Stimulated activated CD4-positive, alpha-beta T cell treated with anti-CD3 and anti-CD28 coated beads, Interleukin-4, amount 100 ng/mL, for 48 hours (primary cell): ENCODE measurements around the gene CCT5.
A peak's percentile ranks its signal among the peaks of the same experiment; 100 is the strongest.
"Not testable (repeated sequence)": the region's sequence is repeated elsewhere in the genome, so short reads cannot be mapped to it uniquely, and the experiment has no call there.

ENCODE experiments used
- DNase-seq, 2 donors: peaks; one replicate each; pipeline ENCODE4 v3.0.0-alpha.2; 2020; ENCODE audit warnings: low read depth in 2 of 2

Gene CCT5

DNA sequence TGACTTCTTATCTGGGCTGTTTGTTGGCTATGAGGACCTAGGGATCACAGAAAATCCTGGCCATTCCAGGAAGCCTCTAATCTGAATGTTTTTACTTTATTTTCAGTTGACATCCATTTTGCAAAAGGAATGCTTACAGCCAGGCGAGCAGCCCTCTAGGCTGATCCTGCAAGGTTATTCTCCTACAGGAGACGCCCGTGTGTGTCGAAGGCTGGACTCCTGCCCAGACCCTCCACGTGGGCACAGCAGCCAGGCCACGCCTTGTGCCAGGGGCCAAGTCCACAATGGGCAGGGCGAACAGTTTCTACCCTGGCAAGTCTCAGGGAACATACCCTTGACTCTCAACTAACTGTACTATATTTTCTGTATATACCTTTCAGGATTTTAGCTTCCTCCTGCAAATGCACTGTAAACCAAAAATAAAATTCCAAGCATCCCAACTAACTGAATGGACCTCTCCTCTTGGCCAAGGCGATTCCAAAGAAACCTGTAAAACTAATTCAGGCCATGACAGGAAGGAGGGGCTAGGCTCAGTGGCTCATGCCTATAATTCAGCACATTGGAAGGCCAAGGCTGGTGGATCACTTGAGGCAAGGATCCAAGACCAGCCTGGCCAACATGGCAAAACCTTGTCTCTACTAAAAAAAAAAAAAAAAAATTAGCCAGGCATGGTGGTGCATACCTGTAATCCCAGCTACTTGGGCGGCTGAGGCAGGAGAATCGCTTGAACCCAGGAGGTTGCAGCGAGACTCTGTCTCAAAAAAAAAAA lies 51.9 kb downstream of the CCT5 start:
- no peak for DNase-seq

DNA sequence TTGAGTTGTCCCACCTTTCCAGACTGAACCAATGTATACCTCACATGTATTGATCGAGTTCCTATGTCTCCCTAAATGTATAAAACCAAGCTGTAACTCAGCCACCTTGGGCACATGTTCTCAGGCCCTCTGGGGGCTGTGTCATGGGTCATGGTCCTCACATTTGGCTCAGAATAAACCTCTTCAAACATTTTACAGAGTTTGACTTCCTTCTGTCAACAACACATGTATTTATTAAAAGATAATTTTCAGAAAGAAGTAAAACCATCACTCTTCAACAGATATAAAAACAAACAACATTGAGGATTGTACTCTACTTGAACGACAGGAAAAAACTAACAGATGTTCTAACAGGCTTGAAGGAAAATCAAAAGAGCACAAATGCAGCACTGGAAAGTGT lies 53.1 kb downstream of the CCT5 start:
- no peak for DNase-seq

DNA sequence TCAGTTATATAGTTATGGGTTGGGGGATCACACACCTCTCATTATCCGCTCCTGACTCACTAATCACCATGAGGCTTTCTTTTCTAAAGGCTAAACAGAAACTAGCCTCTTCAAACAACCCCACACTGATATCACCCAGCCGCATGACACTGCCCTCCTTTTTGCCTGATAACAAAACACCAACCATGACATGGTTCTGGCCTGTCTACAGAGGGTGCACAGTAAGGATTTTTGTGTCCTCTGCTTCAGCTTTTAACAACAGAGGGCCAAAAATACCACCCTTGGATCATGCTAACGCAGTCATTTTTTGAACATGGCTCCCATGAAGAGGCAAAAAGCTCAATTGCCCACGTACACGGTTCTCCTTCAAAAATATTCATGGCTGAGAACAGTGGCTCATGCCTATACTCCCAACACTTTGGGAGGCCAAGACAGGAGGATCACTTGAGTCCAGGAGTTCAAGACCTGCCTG lies 53.7 kb downstream of the CCT5 start:
- no peak for DNase-seq

DNA sequence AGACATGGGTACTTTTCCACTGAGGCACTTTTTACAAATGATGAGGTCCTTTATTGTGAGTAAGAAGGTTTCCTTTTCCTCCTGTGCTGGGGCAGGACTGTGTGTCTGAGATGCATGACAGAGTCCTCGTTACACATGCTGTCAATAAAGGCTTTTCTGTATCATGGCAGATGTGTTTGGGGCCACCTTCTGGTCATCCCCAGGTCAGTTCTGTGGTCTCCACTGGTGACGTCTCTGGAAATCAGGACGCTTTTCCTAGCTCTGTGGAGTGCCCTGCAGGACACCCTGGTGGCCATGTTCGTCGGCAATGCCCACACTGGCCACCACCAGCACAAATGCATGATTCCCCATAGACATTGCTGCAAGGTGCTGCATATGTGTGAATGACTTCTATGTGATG lies 54.9 kb downstream of the CCT5 start:
- DNase-seq = no peak

DNA sequence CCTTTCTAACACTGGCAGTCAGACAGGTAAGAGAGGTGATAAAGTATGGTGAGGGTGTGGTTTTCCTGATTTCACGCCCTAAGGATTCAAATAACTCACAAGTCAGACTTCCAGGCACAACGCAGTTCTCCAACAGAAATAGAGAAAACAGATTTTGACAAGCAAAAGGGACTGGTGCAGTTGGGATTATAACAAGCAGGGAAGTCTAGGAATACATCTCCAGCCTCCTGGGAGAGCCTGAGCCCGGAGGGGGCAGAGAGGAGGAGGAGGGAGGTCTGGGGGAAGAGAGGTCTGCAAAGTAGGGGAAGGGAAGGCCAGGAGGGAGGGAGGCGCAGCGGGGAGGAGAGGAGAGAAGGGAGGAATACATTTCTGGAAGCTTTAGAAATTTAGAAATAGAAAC lies 56.0 kb downstream of the CCT5 start:
- no peak for DNase-seq

DNA sequence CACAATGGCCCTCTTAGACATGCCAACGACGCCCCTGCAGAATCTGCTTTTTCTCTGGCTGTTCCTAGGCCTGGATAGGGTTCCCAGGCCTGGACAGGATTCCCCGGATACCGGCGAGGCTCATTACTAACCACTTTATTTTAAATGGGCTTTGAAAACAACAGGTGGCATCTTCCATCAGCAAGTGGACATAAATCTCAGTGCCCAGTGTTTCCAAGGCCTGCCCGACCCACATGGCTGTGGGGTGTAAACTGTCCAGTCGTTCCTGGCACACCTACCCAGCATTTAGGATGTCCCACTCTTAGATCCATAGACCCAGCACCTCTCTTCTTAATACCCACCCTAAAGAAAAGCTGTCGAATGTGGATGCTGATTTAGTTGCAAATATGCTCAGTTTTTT lies 56.7 kb downstream of the CCT5 start:
- no peak for DNase-seq

DNA sequence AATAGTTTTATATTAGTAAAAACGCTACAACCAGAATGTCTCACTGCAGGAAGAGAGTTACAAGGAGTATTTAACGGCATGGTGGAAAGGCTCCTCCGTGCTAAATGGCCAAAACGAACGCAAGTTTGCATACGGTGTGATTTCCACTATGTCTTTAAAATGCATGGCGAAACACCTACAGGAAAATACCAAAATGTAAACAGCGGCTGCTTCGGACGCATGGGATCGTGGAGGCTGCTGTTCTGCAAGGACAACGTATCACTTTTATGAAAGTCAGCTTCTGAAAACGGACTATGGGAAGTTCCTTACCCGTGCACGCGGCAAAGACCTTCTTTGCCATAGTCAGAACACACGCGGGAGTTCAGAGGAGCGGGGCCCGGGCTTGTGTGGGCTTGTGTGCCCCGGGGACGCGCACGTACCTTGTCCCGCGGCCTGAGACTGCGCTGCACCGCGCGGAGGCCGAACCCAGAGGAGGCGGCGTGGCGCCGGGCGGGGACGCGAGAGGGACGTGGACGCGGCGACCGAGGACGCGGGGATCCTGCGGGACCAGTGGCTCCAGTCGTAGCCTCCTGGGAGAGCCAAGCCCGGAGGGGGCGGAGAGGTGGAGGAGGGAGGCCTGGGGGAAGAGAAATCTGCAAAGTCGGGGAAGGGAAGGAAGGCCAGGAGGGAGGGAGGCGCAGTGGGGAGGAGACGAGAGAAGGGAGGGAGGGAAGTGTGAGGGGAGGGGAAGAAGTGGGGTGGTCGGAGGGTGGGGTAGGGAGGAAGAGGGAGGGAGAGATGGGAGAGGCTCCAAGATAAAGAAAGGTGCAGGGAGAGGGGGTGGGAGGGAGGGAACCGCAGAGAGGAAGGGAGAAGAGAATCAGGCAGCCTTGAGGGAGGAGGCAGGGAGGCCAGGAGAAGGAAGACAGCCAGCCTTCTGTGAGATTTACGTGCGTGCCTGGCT lies 57.4 kb downstream of the CCT5 start, which contains the start of gene CMBL:
Gene CMBL (minus strand): TSS at position 697 of the 943 bp plus-strand sequence. CDS start 17,140 bp downstream, outside the sequence.
- DNase-seq = peak in 1 of 2 donors; percentile 12

DNA sequence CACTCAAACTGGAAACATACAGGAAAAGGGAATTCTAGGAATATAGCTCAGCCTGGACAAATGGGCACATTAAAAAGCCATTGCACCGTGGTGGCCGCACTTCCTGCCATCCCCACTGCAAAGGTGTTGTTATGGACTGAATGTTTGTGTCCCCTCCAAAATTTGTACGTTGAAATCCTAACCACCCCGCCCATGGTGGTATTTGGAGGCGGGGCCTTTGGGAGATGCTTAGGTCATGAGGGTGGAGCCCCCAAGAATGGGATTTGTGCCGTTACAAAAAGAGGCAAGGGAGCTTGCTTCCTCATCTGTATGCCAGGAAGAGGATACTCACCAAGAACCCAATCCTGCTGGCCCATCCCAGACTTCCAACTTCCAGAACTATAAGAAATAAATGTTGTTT lies 58.8 kb downstream of the CCT5 start:
- no peak for DNase-seq

DNA sequence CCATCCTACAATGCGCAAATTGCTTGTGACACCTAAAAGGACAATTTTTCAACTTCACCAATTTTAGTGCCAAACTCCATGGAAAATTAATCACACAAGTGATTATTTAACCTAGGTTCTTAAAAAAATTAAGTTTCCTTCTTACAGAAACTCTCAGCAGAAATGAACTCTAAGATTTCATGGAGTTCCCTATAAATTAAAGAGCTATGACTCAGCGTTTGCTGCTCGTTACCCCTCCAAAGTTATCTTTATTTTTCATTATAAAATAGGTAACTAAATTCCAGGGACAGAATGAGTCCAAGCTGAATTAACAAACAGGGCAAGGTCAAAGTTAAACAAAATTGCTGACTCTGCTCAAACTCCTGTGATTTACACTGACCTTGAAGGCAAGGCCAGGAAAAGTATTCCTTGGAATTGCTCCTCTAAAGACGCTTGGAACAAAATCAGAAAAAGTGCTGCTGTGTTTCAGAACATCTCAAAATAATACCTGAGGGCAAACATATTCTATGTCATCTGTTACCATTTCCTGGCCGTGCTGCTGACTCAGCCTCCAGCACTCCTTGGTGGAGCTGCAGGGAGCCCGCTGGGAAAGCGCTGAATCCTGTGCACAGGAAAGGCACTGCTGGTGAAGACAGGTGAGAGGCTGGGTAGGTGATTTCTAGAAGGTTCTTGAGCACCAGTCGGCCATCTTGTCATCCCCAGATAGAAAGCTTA lies 60.1 kb downstream of the CCT5 start:
- DNase-seq = no peak

DNA sequence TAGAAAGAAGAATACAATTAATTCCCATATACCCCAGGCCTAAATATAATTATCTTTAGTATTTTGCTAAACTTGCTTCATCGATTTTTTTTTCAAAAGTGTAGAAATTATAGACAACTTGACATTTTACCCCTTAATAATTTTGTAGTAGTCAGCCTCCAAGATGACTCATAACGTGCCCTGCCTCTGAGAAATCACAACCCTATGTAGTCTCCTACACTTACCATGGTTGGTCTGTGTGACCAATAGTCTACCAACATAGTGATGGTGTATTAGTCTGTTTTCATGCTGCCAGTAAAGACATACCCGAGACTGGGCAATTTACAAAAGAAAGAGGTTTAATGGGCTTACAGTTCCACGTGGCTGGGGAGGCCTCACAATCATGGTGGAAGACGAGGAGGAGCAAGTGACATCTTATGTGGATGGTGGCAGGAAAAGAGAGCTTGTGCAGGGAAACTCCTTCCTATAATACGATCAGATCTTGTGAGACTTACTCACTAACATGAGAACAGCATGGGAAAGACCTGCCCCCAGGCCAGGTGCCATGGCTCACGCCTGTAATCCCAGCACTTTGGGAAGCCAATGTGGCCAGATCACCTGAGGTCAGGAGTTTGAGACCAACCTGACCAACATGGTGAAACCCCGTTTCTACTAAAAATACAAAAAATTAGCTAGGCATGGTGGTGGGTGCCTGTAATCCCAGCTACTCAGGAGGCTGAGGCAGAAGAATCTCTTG lies 60.9 kb downstream of the CCT5 start:
- DNase-seq = not testable (repeated sequence)

DNA sequence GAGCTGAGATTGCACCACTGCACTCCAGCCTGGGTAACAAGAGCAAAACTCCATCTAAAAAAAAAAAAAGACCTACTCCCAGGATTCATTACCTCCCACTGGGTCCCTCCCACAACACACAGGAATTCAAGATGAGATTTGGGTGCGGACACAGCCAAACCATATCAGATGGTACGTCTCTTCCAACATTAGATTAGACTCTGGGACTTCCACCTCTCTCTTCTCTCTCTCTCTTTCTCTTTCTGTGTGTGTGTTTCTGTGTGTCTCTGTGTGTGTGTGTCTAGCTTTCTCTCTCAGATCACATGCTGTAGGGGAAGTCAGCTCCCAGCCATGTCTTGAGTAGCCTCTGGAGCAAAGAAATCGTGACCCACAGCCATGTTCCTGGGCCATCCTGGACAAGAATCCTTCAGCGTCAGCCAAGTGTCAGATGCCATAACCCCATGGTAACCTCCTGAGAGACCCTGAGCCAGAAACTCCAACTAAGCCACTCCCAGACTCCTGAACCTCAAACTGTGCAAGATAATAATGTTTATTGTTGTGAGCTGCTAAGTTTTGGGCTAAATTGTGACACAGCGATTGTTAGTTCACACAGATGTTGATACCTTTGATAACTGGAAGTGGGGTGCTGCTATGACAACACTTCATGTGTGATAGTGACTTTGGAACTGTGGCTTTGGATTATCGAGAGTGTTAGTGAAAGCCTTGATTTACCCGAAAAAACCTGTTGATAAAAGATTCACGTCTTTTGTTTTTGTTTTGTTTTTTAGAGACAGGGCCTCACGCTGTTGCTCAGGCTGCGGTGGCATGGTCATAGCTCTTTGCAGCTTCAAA lies 61.7 kb downstream of the CCT5 start:
- DNase-seq = no peak

DNA sequence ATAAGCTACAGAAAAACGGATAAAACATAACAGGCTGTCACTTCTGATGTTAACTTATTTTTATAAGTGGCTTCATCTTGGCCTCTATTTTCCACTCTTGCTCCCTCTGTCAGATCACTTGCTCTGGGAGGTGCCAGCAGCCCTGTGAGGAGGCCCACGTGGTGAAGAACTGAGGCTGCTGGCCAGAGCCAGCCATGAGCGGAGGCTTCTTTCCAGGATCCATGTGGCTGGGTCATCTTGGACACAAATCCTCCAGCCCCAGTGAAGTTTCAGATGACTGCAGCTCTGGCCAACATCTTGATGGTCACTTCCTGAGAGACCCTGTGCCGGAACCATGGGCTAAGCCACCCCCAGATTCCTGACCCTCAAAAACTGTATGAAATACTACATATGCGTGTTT lies 65.1 kb downstream of the CCT5 start:
- no peak for DNase-seq
